Thymus (tissue), 11 donors: ENCODE results near the gene DHRS12. TPM values are rescaled to one million over a fixed set of nuclear protein-coding genes. Genes with fewer than 3 reads are reported as not detected.
A peak's percentile ranks its signal among the peaks of the same experiment; 100 is the strongest.

Experiments
- DNase-seq, 9 donors: peaks; one replicate each; pipeline ENCODE4 v3.0.0-alpha.2; 2013; ENCODE audit warnings: low spot score in 9 of 9, low read depth in 6 of 9, missing footprints in 1 of 9
- H3K27ac ChIP-seq, 2 donors: one replicate each; pipeline ENCODE4 v1.5.1; 2013; ENCODE audit warnings: control low read depth in 1 of 2, low read depth in 1 of 2, low read length in 1 of 2, mild to moderate bottlenecking in 1 of 2, moderate library complexity in 1 of 2
- H3K27me3 ChIP-seq, 2 donors: one replicate each; pipeline ENCODE4 v1.5.1; 2013; ENCODE audit warnings: low read length in 1 of 2; ENCODE audit not compliant: control insufficient read depth in 2 of 2, insufficient read depth in 1 of 2
- H3K36me3 ChIP-seq, 2 donors: one replicate each; pipeline ENCODE4 v1.5.1; 2013; ENCODE audit warnings: low read length in 1 of 2, mild to moderate bottlenecking in 1 of 2, moderate library complexity in 1 of 2; ENCODE audit not compliant: control insufficient read depth in 2 of 2, insufficient read depth in 2 of 2
- H3K4me1 ChIP-seq, 2 donors: one replicate each; pipeline ENCODE4 v1.5.1; 2013; ENCODE audit warnings: low read length in 2 of 2; ENCODE audit not compliant: control insufficient read depth in 2 of 2, insufficient read depth in 2 of 2
- H3K4me3 ChIP-seq, 2 donors: one replicate each; pipeline ENCODE4 v1.5.1; 2013; ENCODE audit warnings: low read length in 2 of 2, control low read depth in 1 of 2, mild to moderate bottlenecking in 1 of 2
- H3K9me3 ChIP-seq, 2 donors: one replicate each; pipeline ENCODE4 v1.5.1; 2013; ENCODE audit warnings: low read length in 1 of 2, mild to moderate bottlenecking in 1 of 2; ENCODE audit not compliant: control insufficient read depth in 2 of 2, insufficient read depth in 1 of 2
- whole genome bisulfite sequencing: extraction: QIAGEN DNeasy Blood & Tissue Kit; methylation state at CpG from one replicate; pipeline ENCODE4 v1.1.7; 2013; 5-methylcytosine and 5-hydroxymethylcytosine counted together
- polyA plus RNA-seq: library from polyadenylated mRNA; stranded (reverse); fragments of 200-250 nt; gene quantifications from one replicate; pipeline ENCODE4 v1.2.3, GENCODE V29; 2013
- total RNA-seq: library from RNA; stranded (reverse); fragments of 120-200 nt; gene quantifications from one replicate; pipeline ENCODE4 v1.2.4, GENCODE V29; 2013
- donor health status: healthy.

Gene DHRS12
- total and polyA plus RNA-seq, 2 donors: 7.5 to 14.8 TPM

- no peak overlapping the region for H3K27ac ChIP-seq
- no peak overlapping the region for H3K4me3 ChIP-seq
- H3K27me3 ChIP-seq: no peaks in the 10 kb centered on the region
- 97% methylated on average over 6 of the region's 6 CpGs for WGBS
- H3K4me1 ChIP-seq: peaks cover 0 to 3% of the 10 kb centered on the region in 2 donors
- no peak for DNase-seq
- peaks cover 4 to 21% of the 10 kb centered on the region in 2 donors for H3K36me3 ChIP-seq
- H3K9me3 ChIP-seq: no peaks in the 10 kb centered on the region
These were observed 33.8 kb downstream of the DHRS12 start for GRCh38 chr13:51770160-51770559.

DNA sequence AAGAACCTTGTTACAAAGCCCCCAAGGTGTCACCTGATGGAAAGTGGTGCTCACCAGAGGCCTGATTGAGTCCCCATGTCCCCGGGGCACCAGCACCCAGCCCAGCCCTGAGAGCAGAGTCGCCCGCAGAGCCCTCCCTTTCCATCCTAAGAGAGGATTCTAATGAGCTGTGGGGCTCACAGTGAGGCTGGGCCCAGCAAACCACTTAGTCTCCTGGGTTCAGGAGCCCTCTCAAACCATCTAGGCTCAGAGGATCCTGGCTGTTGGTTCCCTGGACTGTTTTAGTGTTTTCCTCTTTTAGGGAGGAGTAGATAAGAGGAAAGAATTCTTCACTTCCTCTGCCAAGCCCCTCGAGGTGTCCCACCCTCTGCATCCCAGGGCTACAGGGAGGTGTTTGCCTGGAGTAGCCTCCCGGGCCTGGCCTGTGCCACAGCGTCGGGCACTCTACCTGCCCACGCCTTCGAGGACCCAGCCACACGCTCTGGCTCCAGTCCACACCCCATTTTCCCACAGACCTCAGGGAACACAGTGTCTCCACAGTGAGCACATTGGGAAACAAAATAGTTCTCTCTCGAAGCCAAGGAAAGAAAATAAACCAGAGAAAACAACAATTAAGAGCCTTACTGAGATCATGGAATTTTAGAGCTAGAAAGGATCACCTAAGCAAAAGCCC is 34.4 kb downstream of the DHRS12 start:
- H3K27ac ChIP-seq: no peak overlapping the region
- no peak for DNase-seq
- peaks cover 4 to 9% of the 10 kb centered on the region in 2 donors for H3K4me1 ChIP-seq
- no peaks in the 10 kb centered on the region for H3K27me3 ChIP-seq
- H3K36me3 ChIP-seq: peaks cover 4 to 21% of the 10 kb centered on the region in 2 donors
- 89% methylated on average over 11 of the region's 11 CpGs for WGBS
- H3K9me3 ChIP-seq: no peaks in the 10 kb centered on the region
- H3K4me3 ChIP-seq: no peak overlapping the region

- H3K27me3 ChIP-seq: no peaks in the 10 kb centered on the region
- H3K4me3 ChIP-seq: no peak overlapping the region
- no peak for DNase-seq
- H3K27ac ChIP-seq: no peak overlapping the region
- peaks cover 0 to 3% of the 10 kb centered on the region in 2 donors for H3K9me3 ChIP-seq
- 98% methylated on average over 19 of the region's 19 CpGs for WGBS
- H3K36me3 ChIP-seq: peaks cover 4 to 21% of the 10 kb centered on the region in 2 donors
- peaks cover 10 to 15% of the 10 kb centered on the region in 2 donors for H3K4me1 ChIP-seq
These were observed 35.0 kb downstream of the DHRS12 start for GRCh38 chr13:51768976-51769375.

DNA sequence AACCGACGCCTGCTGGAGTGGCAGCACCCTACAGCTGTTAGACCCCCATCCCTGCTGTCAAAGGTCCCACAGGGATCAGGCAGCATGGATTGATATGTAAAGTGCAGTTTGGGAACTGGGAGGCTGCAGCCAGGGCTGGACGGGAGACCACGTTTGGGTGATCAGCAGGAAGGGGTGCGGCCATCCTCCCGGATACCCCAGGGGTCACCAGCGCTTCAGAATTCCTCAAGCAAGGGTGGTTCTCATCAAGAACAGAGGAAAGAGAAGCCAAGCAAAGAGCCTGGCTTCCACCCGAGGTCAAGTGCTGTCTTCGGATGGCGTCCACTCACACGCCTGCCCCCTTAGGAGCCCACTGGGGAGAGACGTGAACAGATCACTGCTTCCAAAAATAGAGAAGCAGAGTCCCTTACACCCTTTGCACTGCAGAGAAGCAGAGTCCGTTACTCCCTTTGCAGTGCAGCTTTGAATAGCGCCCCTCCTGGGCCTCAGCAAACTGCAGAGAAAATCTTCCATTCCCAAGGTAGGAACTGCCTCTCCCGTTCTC is 35.5 kb downstream of the DHRS12 start:
- Histone ChIP-seq H3K27me3 (no peaks in the 10 kb centered on the region), H3K4me3 (no peak overlapping the region), H3K4me1 (peaks cover 10 to 16% of the 10 kb centered on the region in 2 donors), H3K27ac (no peak overlapping the region), H3K36me3 (peaks cover 4 to 21% of the 10 kb centered on the region in 2 donors), H3K9me3 (peaks cover 0 to 4% of the 10 kb centered on the region in 2 donors)
- 98% methylated on average over 15 of the region's 15 CpGs for WGBS
- no peak for DNase-seq

- Histone ChIP-seq H3K36me3 (peaks cover 10 to 23% of the 10 kb centered on the region in 2 donors), H3K27ac (no peak overlapping the region), H3K4me1 (peaks cover 10 to 16% of the 10 kb centered on the region in 2 donors), H3K9me3 (peaks cover 0 to 4% of the 10 kb centered on the region in 2 donors), H3K27me3 (no peaks in the 10 kb centered on the region), H3K4me3 (no peak overlapping the region)
- DNase-seq: no peak
- WGBS: 98% methylated on average over 8 of the region's 8 CpGs
These were observed 36.9 kb downstream of the DHRS12 start for GRCh38 chr13:51767100-51767499.

DNA sequence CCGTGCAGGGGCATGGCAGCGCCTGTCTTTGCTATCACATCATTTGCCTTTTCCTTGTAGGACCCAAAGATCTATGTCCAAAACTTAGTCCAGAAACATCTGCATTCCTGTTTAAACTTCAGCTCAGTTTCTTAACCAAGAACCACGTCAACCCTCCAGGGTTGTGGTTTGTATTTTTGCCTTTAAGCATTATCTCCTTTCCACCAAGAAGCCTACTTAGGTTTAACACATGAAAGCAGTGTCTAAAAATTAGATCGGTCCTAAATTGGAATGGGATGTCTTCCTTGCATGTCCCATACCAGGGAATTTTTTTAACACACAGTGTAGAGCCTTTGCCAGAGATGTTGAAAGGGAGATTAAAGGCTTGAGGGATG is 38.8 kb downstream of the DHRS12 start:
- H3K9me3 ChIP-seq: peaks cover 0 to 4% of the 10 kb centered on the region in 2 donors
- H3K4me3 ChIP-seq: peak overlapping the region in 1 of 2 donors; percentile 30
- peaks cover 10 to 16% of the 10 kb centered on the region in 2 donors for H3K4me1 ChIP-seq
- peak overlapping the region; percentile 56 to 90 for H3K27ac ChIP-seq
- DNase-seq: no peak
- peaks cover 18 to 26% of the 10 kb centered on the region in 2 donors for H3K36me3 ChIP-seq
- 34% methylated on average over 4 of the region's 4 CpGs for WGBS
- no peaks in the 10 kb centered on the region for H3K27me3 ChIP-seq

- Histone ChIP-seq H3K27me3 (no peaks in the 10 kb centered on the region), H3K27ac (peak overlapping the region; percentile 78 to 90), H3K36me3 (peaks cover 23 to 26% of the 10 kb centered on the region in 2 donors), H3K4me1 (peaks cover 10 to 16% of the 10 kb centered on the region in 2 donors), H3K4me3 (peak overlapping the region; percentile 28 to 30), H3K9me3 (peaks cover 0 to 4% of the 10 kb centered on the region in 2 donors)
- DNase-seq: peak in 7 of 9 donors; percentile 43 to 73 (median 49)
- 28% methylated on average over 12 of the region's 12 CpGs for WGBS
These were observed 39.5 kb downstream of the DHRS12 start for GRCh38 chr13:51764184-51765141.

DNA sequence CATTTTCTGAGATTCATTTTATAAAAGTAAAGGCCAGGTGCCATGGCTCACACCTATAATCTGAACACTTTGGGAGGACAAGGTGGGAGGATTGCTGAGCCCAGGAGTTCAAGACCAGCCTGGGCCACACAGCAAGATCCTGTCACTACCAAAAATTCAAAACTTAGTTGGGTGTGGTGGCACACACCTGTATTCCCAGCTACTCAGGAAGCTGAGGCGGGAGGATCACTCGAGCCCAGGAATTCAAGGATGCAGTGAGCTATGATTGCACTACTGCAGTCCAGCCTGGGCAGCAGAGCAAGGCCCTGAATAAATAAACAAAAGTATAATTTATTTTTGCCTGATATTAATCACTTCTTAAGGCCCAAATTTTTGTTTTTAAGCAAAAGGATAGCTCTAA is 40.5 kb downstream of the DHRS12 start:
- no peak for DNase-seq
- no peak overlapping the region for H3K4me3 ChIP-seq
- peaks cover 10 to 16% of the 10 kb centered on the region in 2 donors for H3K4me1 ChIP-seq
- 96% methylated on average over 2 of the region's 2 CpGs for WGBS
- no peaks in the 10 kb centered on the region for H3K27me3 ChIP-seq
- peaks cover 0 to 4% of the 10 kb centered on the region in 2 donors for H3K9me3 ChIP-seq
- H3K36me3 ChIP-seq: peaks cover 27 to 29% of the 10 kb centered on the region in 2 donors
- no peak overlapping the region for H3K27ac ChIP-seq
